ENCODE measurements around the gene CCR1.
"Not testable (repeated sequence)": the region's sequence is repeated elsewhere in the genome, so short reads cannot be mapped to it uniquely, and the experiment has no call there.

Gene CCR1

DNA sequence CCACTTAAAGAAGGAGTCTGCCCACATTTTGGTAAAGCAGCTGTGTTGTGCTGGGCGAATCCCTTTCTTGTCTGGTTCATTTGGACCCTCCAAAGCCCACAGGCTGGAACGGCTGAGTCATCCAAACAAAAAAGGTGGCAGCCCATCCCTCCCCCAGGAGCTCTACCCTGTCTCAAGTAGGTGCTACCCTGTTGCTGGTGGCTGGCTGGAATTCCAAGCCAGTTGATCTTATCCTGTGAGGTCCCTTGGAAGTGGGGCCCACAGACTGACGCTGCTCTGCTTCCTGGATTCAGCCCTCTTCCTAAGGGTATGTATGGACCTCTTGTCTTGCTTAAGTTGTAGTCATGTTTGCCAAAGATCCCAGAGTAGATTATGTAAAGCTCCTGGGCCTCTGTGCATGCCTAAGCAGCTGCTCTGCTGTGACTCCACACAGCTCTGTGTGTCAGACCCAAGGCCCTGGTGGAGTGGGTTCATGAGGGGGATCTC lies 44.5 kb downstream of the CCR1 start:
- no peak for DNase-seq

DNA sequence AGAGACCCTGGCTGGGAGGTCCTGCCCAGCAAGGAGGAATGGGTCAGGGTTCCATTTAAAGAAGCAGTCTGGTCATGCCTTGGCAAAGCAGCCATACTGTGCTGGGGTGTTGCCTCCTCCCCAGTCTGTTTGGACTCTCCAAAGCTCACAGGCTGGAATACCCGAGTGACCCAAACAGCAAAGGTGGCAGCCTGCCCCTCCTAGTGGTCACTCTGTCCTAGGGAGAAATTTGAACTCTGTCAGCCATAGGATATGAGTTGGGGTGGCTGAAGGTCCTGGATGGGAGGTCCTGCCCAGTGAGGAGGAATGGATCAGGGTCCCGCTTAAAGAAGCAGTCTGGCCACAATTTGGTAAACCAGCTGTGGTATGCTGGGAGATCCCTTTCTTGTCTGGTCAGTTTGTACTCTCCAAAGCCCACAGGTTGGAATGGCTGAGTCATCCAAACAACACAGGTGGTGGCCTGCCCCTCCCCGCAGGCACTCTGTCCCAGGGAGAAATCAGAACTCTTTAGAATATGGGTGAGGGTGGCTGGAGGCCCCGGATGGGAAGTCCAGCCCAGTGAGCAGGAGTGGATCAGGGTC lies 45.0 kb downstream of the CCR1 start:
- DNase-seq = no peak

DNA sequence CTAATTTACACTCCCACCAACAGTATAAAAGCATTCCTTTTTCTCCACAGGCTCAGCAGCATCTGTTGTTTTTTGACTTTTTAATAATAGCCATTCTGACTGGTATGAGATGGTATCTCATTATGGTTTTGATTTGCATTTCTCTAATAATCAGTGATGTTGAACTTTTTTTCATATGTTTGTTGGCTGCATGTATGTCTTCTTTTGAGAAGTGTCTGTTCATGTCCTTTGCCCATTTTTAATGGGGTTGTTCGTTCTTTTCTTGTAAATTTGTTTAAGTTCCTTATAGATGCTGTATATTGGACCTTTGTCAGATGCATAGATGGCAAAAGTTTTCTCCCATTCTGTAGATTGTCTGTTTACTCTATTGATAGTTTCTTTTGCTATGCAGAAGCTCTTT lies 50.4 kb downstream of the CCR1 start:
- DNase-seq = not testable (repeated sequence)

DNA sequence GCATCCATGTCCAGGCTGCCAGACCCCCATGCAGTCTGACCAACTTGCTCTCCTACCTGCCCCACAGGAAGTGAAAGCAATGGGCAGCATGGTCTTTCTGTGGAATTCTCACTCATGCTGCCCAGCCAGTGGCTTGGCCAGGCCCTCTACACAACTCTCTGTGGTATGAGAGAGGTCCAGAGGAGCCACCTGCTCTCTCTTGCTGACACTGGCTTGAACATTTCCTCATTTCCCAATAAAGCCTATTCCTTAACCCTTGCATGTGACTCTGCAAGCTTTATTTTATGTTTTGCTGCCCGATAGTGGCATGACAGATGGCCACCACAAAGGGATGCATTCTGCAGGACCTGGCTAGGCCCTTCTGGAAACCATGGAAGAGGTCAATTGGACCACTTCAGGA lies 53.8 kb downstream of the CCR1 start:
- DNase-seq = no peak

All from NCI-H345 (cell line).